Measurements from ENCODE around the gene DNASE1.

DNASE1 gene

GRCh38 chr16:3642397-3643094, 11.9 kb upstream of the DNASE1 start:
- TF ChIP-seq, protein P1, sequence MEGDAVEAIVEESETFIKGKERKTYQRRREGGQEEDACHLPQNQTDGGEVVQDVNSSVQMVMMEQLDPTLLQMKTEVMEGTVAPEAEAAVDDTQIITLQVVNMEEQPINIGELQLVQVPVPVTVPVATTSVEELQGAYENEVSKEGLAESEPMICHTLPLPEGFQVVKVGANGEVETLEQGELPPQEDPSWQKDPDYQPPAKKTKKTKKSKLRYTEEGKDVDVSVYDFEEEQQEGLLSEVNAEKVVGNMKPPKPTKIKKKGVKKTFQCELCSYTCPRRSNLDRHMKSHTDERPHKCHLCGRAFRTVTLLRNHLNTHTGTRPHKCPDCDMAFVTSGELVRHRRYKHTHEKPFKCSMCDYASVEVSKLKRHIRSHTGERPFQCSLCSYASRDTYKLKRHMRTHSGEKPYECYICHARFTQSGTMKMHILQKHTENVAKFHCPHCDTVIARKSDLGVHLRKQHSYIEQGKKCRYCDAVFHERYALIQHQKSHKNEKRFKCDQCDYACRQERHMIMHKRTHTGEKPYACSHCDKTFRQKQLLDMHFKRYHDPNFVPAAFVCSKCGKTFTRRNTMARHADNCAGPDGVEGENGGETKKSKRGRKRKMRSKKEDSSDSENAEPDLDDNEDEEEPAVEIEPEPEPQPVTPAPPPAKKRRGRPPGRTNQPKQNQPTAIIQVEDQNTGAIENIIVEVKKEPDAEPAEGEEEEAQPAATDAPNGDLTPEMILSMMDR (IDR thresholded peaks at IDR 0.05; ENCODE audit: borderline replicate concordance, insufficient read depth, low read depth, low read length): no peak
- no peak overlapping the region for H3K4me3 ChIP-seq (ENCODE audit: low read depth, low read length)

GRCh38 chr16:3643095-3643730, 11.3 kb upstream of the DNASE1 start:
- H3K4me3 ChIP-seq (ENCODE audit: low read depth, low read length): no peak overlapping the region
- TF ChIP-seq, protein P1 (IDR thresholded peaks at IDR 0.05; ENCODE audit: borderline replicate concordance, insufficient read depth, low read depth, low read length): no peak

DNA sequence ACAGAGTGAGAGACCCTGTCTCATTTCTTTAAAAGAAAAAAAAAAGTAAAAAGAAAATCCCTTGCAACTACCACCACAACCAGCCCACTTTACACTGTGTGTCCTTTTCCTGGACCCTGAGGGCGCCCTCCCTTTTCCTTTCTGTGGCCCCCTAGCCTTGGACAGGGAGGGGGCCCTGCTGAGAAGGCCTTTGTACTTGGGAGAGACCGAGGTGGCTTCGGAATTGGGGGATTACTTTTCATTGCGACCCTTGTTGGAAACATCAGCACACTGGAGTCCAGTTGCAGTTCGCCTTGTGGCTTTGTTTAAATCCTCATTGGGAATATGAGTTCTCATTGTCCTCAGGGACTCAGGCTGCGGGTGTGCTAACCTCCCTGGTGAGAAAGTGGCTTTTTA, 9.4 kb upstream of the DNASE1 start:
- TF ChIP-seq, protein P1 (IDR thresholded peaks at IDR 0.05; ENCODE audit: borderline replicate concordance, insufficient read depth, low read depth, low read length): no peak
- no peak overlapping the region for H3K4me3 ChIP-seq (ENCODE audit: low read depth, low read length)

GRCh38 chr16:3645504-3646347, 8.8 kb upstream of the DNASE1 start:
- no peak overlapping the region for H3K4me3 ChIP-seq (ENCODE audit: low read depth, low read length)
- TF ChIP-seq, protein P1 (IDR thresholded peaks at IDR 0.05; ENCODE audit: borderline replicate concordance, insufficient read depth, low read depth, low read length): no peak

DNA sequence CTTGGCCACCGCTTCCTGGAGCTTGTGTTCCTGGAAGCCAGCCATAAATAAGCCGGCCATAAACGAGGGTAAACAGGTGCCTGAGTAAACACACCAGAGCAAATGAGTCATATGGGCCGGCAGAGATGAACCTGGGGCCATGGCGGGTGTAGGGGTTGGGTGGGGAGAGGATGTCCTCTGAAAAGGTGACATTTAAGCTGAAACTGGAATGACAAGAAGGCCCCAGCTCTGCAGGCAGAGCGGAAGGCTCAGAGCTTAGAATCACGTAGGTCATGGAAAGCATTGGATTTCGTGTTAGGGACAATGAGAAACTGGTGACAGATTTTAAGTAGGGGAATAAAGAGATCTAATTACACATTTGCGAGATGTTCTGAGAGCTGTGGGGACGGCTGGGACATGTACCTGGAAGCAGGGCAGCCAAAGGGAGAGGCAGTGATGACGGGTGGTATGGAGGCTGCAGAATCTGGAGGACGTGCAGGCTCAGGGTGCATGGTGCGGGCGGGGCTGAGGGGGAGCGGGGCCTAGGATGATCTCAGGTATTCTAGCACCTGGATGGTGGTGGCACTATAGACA, 8.1 kb upstream of the DNASE1 start:
- H3K4me3 ChIP-seq (ENCODE audit: low read depth, low read length): no peak overlapping the region
- TF ChIP-seq, protein P1 (IDR thresholded peaks at IDR 0.05; ENCODE audit: borderline replicate concordance, insufficient read depth, low read depth, low read length): no peak

DNA sequence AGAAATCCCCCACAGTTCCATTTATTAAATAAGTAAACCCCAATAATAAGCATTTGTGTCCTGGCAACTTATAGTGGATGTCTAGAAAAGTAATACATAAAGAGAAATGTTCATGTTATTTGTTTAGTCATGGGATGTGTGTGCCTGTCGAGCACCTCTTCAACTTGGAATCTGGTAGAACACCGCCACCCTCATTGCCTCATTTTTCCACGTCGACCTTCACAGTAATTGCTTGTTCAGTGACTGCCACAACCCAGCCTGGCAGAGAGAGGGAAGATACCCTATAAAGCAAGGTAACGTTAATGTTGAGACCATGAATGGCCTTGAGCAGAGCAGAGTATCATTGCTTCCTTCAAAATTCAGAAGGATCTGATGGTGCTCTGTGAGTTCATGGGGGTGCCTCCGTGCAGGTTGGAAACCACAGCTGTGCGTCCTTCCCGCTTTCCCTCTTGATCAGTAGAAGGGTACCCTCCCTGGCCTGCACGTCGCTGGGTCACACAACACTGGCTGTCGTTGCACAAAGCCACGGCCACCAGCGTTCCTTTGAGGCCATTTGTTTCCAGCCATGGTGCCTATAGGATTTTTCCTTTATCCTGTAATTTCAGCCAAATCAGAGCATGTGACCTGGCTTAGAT, 3.7 kb upstream of the DNASE1 start:
- TF ChIP-seq, protein P1 (IDR thresholded peaks at IDR 0.05; ENCODE audit: borderline replicate concordance, insufficient read depth, low read depth, low read length): no peak
- no peak overlapping the region for H3K4me3 ChIP-seq (ENCODE audit: low read depth, low read length)

Measured in GM12875 (cell line).